ENCODE measurements around the gene CR1. TPM values are rescaled to one million over a fixed set of nuclear protein-coding genes. Genes with fewer than 3 reads are reported as not detected.

The CR1 gene
- total and polyA plus RNA-seq, 9 of the 15 experiments (the other 6 are each of a cell fraction or from before 2014, with no cell fraction given) = 0.07 to 0.47 (median 0.18) TPM

- TF ChIP-seq KAT8 (IDR thresholded peaks at IDR 0.05; ENCODE audit: low read depth) (no peak), TCFL5 (CRISPR knock-in tag; conservative IDR thresholded peaks at IDR 0.05) (no peak), MEF2D (tag; conservative IDR thresholded peaks at IDR 0.05; ENCODE audit: low read depth) (peak; percentile 68; the same call in 1 of the 2 replicates), ZNF436 (CRISPR knock-in tag; IDR thresholded peaks at IDR 0.05) (no peak), HNRNPUL1 (IDR thresholded peaks at IDR 0.05; ENCODE audit: low read length) (no peak), BRD9 (IDR thresholded peaks at IDR 0.05; ENCODE audit: low read depth, partially characterized antibody) (peak; percentile 87), ZBTB12 (CRISPR knock-in tag; IDR thresholded peaks at IDR 0.05) (peak; percentile 54; the same call in 1 of the 2 replicates), ILF3 (IDR thresholded peaks at IDR 0.05; ENCODE audit: borderline replicate concordance) (no peak), ZNF318 (IDR thresholded peaks at IDR 0.05; ENCODE audit: borderline replicate concordance in 1 of 2, low read depth in 1 of 2) (peak in 1 of 2 experiments; percentile 40; a peak in 1 of 4 replicates), ZSCAN32 (CRISPR knock-in tag; IDR thresholded peaks at IDR 0.05) (no peak), ARID2 (IDR thresholded peaks at IDR 0.05) (no peak), ARID1B (IDR thresholded peaks at IDR 0.05) (peak; percentile 99), MECOM (CRISPR knock-in tag; IDR thresholded peaks at IDR 0.05) (no peak), MCM7 (IDR thresholded peaks at IDR 0.05) (no peak), ZNF143 (CRISPR knock-in tag; IDR thresholded peaks at IDR 0.05) (no peak), HNRNPLL (IDR thresholded peaks at IDR 0.05; ENCODE audit: low read depth, low read length, poor library complexity, severe bottlenecking) (peak; percentile 90), MTF1 (CRISPR knock-in tag; IDR thresholded peaks at IDR 0.05; ENCODE audit: borderline replicate concordance) (no peak), RBBP5 (IDR thresholded peaks at IDR 0.05; ENCODE audit: borderline replicate concordance, insufficient read depth, low read length, poor library complexity, severe bottlenecking) (no peak)
Observed at GRCh38 chr1:207519505-207520399, 23.8 kb downstream of the CR1 start (continued).
